ENCODE measurements around the gene IL19. TPM values are rescaled to one million over a fixed set of nuclear protein-coding genes. Genes with fewer than 3 reads are reported as not detected.

IL19 gene
- total and polyA plus RNA-seq, 2 of the 13 experiments (the other 11 are each of a cell fraction or from before 2014, with no cell fraction given), result not detected

DNA sequence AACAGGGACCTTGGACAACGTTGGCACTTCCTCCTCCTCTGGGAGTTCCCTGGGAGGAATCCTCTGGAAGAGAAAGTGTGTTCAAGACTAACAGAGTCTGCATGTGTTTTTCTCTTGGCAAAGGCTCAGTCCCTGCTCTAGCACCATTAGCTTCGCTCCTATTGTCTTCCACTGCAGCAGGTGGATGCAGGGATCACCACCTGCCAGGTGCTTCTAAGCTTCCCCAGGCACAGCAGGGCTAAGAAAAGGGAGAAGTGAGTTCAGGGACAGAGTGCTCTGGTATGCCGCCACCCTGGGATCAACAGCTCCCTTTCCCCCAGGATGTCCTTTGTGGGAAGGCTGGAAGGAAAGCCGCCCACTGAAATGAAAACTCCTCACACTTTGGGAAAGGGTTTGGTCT lies 50.9 kb downstream of the IL19 start (continued):
- TF ChIP-seq, protein P1, sequence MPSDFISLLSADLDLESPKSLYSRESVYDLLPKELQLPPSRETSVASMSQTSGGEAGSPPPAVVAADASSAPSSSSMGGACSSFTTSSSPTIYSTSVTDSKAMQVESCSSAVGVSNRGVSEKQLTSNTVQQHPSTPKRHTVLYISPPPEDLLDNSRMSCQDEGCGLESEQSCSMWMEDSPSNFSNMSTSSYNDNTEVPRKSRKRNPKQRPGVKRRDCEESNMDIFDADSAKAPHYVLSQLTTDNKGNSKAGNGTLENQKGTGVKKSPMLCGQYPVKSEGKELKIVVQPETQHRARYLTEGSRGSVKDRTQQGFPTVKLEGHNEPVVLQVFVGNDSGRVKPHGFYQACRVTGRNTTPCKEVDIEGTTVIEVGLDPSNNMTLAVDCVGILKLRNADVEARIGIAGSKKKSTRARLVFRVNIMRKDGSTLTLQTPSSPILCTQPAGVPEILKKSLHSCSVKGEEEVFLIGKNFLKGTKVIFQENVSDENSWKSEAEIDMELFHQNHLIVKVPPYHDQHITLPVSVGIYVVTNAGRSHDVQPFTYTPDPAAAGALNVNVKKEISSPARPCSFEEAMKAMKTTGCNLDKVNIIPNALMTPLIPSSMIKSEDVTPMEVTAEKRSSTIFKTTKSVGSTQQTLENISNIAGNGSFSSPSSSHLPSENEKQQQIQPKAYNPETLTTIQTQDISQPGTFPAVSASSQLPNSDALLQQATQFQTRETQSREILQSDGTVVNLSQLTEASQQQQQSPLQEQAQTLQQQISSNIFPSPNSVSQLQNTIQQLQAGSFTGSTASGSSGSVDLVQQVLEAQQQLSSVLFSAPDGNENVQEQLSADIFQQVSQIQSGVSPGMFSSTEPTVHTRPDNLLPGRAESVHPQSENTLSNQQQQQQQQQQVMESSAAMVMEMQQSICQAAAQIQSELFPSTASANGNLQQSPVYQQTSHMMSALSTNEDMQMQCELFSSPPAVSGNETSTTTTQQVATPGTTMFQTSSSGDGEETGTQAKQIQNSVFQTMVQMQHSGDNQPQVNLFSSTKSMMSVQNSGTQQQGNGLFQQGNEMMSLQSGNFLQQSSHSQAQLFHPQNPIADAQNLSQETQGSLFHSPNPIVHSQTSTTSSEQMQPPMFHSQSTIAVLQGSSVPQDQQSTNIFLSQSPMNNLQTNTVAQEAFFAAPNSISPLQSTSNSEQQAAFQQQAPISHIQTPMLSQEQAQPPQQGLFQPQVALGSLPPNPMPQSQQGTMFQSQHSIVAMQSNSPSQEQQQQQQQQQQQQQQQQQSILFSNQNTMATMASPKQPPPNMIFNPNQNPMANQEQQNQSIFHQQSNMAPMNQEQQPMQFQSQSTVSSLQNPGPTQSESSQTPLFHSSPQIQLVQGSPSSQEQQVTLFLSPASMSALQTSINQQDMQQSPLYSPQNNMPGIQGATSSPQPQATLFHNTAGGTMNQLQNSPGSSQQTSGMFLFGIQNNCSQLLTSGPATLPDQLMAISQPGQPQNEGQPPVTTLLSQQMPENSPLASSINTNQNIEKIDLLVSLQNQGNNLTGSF (CRISPR knock-in tag; IDR thresholded peaks at IDR 0.05), result no peak
- TF ChIP-seq, protein P2, sequence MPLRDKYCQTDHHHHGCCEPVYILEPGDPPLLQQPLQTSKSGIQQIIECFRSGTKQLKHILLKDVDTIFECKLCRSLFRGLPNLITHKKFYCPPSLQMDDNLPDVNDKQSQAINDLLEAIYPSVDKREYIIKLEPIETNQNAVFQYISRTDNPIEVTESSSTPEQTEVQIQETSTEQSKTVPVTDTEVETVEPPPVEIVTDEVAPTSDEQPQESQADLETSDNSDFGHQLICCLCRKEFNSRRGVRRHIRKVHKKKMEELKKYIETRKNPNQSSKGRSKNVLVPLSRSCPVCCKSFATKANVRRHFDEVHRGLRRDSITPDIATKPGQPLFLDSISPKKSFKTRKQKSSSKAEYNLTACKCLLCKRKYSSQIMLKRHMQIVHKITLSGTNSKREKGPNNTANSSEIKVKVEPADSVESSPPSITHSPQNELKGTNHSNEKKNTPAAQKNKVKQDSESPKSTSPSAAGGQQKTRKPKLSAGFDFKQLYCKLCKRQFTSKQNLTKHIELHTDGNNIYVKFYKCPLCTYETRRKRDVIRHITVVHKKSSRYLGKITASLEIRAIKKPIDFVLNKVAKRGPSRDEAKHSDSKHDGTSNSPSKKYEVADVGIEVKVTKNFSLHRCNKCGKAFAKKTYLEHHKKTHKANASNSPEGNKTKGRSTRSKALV (CRISPR knock-in tag; IDR thresholded peaks at IDR 0.05), result no peak
- TF ChIP-seq PAWR (CRISPR knock-in tag; IDR thresholded peaks at IDR 0.05; ENCODE audit: borderline replicate concordance), result no peak
- TF ChIP-seq, protein P3, sequence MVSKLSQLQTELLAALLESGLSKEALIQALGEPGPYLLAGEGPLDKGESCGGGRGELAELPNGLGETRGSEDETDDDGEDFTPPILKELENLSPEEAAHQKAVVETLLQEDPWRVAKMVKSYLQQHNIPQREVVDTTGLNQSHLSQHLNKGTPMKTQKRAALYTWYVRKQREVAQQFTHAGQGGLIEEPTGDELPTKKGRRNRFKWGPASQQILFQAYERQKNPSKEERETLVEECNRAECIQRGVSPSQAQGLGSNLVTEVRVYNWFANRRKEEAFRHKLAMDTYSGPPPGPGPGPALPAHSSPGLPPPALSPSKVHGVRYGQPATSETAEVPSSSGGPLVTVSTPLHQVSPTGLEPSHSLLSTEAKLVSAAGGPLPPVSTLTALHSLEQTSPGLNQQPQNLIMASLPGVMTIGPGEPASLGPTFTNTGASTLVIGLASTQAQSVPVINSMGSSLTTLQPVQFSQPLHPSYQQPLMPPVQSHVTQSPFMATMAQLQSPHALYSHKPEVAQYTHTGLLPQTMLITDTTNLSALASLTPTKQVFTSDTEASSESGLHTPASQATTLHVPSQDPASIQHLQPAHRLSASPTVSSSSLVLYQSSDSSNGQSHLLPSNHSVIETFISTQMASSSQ (IDR thresholded peaks at IDR 0.05; ENCODE audit: low read depth), result no peak
- TF ChIP-seq, protein P3 (CRISPR knock-in tag; IDR thresholded peaks at IDR 0.05; ENCODE audit: borderline replicate concordance), result no peak
